H1 (cell line): ENCODE measurements around the gene WDR45B. TPM values are rescaled to one million over a fixed set of nuclear protein-coding genes. Genes with fewer than 3 reads are reported as not detected.

Experiments
- CTBP2 ChIP-seq: IDR thresholded peaks from 2 replicates; pipeline ENCODE4 v1.7.0; 2011; ENCODE audit warnings: borderline replicate concordance, mild to moderate bottlenecking, moderate library complexity, mixed read lengths, low read length; ENCODE audit not compliant: insufficient read depth, insufficient read length
- CTCF ChIP-seq, 3 experiments: IDR thresholded peaks; 1 replicate in 2 of 3; 2 replicates in 1 of 3; pipeline versions ENCODE4 v1.5.1 to v1.6.1; 2011; ENCODE audit warnings: low read length in 3 of 3, mild to moderate bottlenecking in 3 of 3, inconsistent platforms in 2 of 3, low read depth in 1 of 3, moderate library complexity in 1 of 3; ENCODE audit not compliant: insufficient read depth in 1 of 3; ENCODE audit errors: control extremely low read depth in 1 of 3
- HDAC6 ChIP-seq: IDR thresholded peaks from one replicate; pipeline ENCODE4 v1.7.1; 2012; ENCODE audit warnings: low read depth, mild to moderate bottlenecking, inconsistent platforms, low read length, moderate library complexity
- MAX ChIP-seq: IDR thresholded peaks from 2 replicates; pipeline ENCODE4 v1.6.1; 2012; ENCODE audit warnings: inconsistent platforms
- polyA plus RNA-seq, 7 experiments: library from polyadenylated mRNA; depleted of rRNA in 3 of 7; stranded (reverse) in 5 of 7; unstranded in 2 of 7; fragments of >200 nt in 5 of 7; fragments of 200-250 nt in 2 of 7; gene quantifications; 1 replicate in 5 of 7; 2 replicates in 1 of 7; 4 replicates in 1 of 7; pipeline versions ENCODE4 v1.2.1 to v1.2.3, GENCODE V29; 2011 to 2013; ENCODE audit warnings: missing spikeins in 2 of 7, mixed read lengths in 2 of 7
- total RNA-seq: library from RNA; stranded (reverse); fragmentation: NEBNext Ultra II Directional; extraction: Animal tissue kit (Norgen Biotek cat#: 25700); gene quantifications from 2 replicates; pipeline ENCODE4 v1.2.1, GENCODE V29; 2021

Gene WDR45B
- total and polyA plus RNA-seq, 2 of the 8 experiments (the other 6 are each of a cell fraction or from before 2014, with no cell fraction given): 82.0 to 100 TPM

- no peak for TF ChIP-seq MAX
- no peak for TF ChIP-seq CTBP2
- no peak for TF ChIP-seq CTCF (IDR thresholded peaks at IDR 0.05; ENCODE audit: control extremely low read depth in 1 of 3, insufficient read depth in 1 of 3, low read depth in 1 of 3, low read length in 3 of 3)
- TF ChIP-seq HDAC6: no peak
Observed at GRCh38 chr17:82632451-82632850, 15.8 kb downstream of the WDR45B start (continued).
